Peyer's patch (tissue), 4 donors: ENCODE results near the gene BMPR1A. TPM values are rescaled to one million over a fixed set of nuclear protein-coding genes. Genes with fewer than 3 reads are reported as not detected.

Experiments used
- DNase-seq, 3 donors: peaks; one replicate each; pipeline ENCODE4 v3.0.0-alpha.2; 2017 to 2019
- H3K27ac ChIP-seq, 4 donors: fragments of 200-600 bp; sonication (generic); one replicate each; pipeline ENCODE4 v1.5.1; 2016 to 2019
- H3K27me3 ChIP-seq, 2 donors: fragments of 200-600 bp; sonication (generic); one replicate each; pipeline ENCODE4 v1.5.1; 2019
- H3K36me3 ChIP-seq, 3 donors: fragments of 200-600 bp; sonication (generic); one replicate each; pipeline ENCODE4 v1.5.1; 2016 to 2019
- H3K4me1 ChIP-seq, 4 donors: fragments of 200-600 bp; sonication (generic); one replicate each; pipeline ENCODE4 v1.5.1; 2016 to 2019
- H3K4me3 ChIP-seq, 4 donors: fragments of 200-600 bp; sonication (generic); 1 replicate in 3 of 4; 2 replicates in 1 of 4; pipeline ENCODE4 v1.5.1; 2016 to 2019; ENCODE audit warnings: mild to moderate bottlenecking in 1 of 4
- H3K9me3 ChIP-seq, 4 donors: fragments of 200-600 bp; sonication (generic); one replicate each; pipeline ENCODE4 v1.5.1; 2016 to 2019; ENCODE audit warnings: mild to moderate bottlenecking in 1 of 4
- POLR2A ChIP-seq, 2 donors: fragments of 450-650 bp; IDR thresholded peaks; one replicate each; pipeline ENCODE4 v1.5.1; 2017; ENCODE audit warnings: antibody characterized with exemption in 2 of 2, mild to moderate bottlenecking in 2 of 2, moderate library complexity in 2 of 2
- total RNA-seq, 4 donors: library from RNA; depleted of rRNA; stranded (reverse); fragments of >200 nt; gene quantifications; one replicate each; pipeline ENCODE4 v1.1.0, GENCODE V29; 2016
- TF ChIP-seq, protein P1 (sequence below), 6 experiments: fragments of 450-650 bp in 4 of 6; fragments of 200-600 bp in 2 of 6; sonication (generic) in 1 of 6; IDR thresholded peaks; one replicate each; pipeline ENCODE4 v1.5.1; 2017 to 2019; ENCODE audit warnings: antibody characterized with exemption in 6 of 6, mild to moderate bottlenecking in 3 of 6, moderate library complexity in 1 of 6

Gene BMPR1A
- total RNA-seq, 4 donors from 2014 or later: 17.1 to 40.1 (median 24.9) TPM

- H3K36me3 ChIP-seq: no peaks in the 10 kb centered on the region
- no peak overlapping the region for H3K27ac ChIP-seq
- H3K9me3 ChIP-seq: no peaks in the 10 kb centered on the region
- H3K4me1 ChIP-seq: peaks cover 0 to 12% (median 0%) of the 10 kb centered on the region in 4 donors
- H3K4me3 ChIP-seq: no peak overlapping the region
- H3K27me3 ChIP-seq: no peaks in the 10 kb centered on the region
- TF ChIP-seq, protein P1, sequence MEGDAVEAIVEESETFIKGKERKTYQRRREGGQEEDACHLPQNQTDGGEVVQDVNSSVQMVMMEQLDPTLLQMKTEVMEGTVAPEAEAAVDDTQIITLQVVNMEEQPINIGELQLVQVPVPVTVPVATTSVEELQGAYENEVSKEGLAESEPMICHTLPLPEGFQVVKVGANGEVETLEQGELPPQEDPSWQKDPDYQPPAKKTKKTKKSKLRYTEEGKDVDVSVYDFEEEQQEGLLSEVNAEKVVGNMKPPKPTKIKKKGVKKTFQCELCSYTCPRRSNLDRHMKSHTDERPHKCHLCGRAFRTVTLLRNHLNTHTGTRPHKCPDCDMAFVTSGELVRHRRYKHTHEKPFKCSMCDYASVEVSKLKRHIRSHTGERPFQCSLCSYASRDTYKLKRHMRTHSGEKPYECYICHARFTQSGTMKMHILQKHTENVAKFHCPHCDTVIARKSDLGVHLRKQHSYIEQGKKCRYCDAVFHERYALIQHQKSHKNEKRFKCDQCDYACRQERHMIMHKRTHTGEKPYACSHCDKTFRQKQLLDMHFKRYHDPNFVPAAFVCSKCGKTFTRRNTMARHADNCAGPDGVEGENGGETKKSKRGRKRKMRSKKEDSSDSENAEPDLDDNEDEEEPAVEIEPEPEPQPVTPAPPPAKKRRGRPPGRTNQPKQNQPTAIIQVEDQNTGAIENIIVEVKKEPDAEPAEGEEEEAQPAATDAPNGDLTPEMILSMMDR (IDR thresholded peaks at IDR 0.05): no peak
- no peak for TF ChIP-seq POLR2A (IDR thresholded peaks at IDR 0.05)
- no peak for DNase-seq
Measured at GRCh38 chr10:86819567-86819966, 63.1 kb downstream of the BMPR1A start.

DNA sequence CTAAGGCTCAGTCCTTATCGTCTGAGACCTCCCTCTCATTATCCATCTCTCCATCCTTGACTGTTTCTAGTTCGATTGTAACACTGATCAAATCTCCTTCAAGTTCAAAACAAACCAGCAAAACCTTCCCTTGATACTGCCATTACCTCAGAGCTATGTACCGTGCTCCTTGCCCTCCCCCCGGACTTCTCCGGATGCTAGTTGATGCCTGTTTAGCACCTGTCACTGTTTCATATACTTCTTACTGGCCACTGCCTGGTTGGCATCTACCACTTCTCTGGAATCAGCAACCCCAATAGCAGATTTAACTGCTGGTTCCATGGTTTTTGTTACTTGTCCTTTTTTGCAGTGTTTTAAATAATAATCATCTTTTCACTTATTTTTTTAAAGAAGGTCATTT is 64.1 kb downstream of the BMPR1A start:
- Histone ChIP-seq H3K4me3 (no peak overlapping the region), H3K9me3 (no peaks in the 10 kb centered on the region), H3K36me3 (no peaks in the 10 kb centered on the region), H3K27ac (no peak overlapping the region), H3K4me1 (peaks cover 0 to 8% (median 0%) of the 10 kb centered on the region in 4 donors), H3K27me3 (no peaks in the 10 kb centered on the region)
- TF ChIP-seq POLR2A (IDR thresholded peaks at IDR 0.05): no peak
- TF ChIP-seq, protein P1 (IDR thresholded peaks at IDR 0.05): no peak
- DNase-seq: no peak

GRCh38 chr10:86821388-86821999 is 65.1 kb downstream of the BMPR1A start:
- Histone ChIP-seq H3K27ac (no peak overlapping the region), H3K36me3 (no peaks in the 10 kb centered on the region), H3K4me3 (no peak overlapping the region), H3K4me1 (peaks cover 0 to 7% (median 0%) of the 10 kb centered on the region in 4 donors), H3K9me3 (no peaks in the 10 kb centered on the region), H3K27me3 (no peaks in the 10 kb centered on the region)
- DNase-seq: no peak
- TF ChIP-seq, protein P1 (IDR thresholded peaks at IDR 0.05): no peak
- no peak for TF ChIP-seq POLR2A (IDR thresholded peaks at IDR 0.05)

GRCh38 chr10:86823565-86823964 is 67.1 kb downstream of the BMPR1A start:
- Histone ChIP-seq H3K4me1 (peaks cover 0 to 7% (median 0%) of the 10 kb centered on the region in 4 donors), H3K27me3 (no peaks in the 10 kb centered on the region), H3K9me3 (no peaks in the 10 kb centered on the region), H3K27ac (no peak overlapping the region), H3K36me3 (no peaks in the 10 kb centered on the region), H3K4me3 (no peak overlapping the region)
- no peak for DNase-seq
- TF ChIP-seq POLR2A (IDR thresholded peaks at IDR 0.05): no peak
- TF ChIP-seq, protein P1 (IDR thresholded peaks at IDR 0.05): no peak

DNA sequence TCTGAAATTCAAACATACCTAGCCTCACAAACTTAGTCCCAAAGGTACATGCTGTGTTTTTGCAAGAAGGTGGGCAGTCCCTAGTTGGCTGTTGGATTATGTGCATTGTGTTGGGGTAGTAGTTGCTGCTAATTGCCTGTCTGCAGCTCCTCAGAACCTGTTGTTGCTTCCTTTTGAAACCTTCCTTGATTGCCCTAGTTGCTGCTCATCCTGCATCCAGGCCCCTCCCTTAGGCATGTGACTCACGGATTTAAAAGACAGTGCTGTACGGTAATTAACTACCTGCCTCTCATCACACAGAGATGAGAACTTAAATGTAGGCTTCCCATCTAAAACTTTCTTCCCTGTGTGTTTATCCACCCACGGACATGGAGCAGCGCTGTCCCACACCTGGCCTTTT is 67.7 kb downstream of the BMPR1A start:
- Histone ChIP-seq H3K4me3 (no peak overlapping the region), H3K27me3 (no peaks in the 10 kb centered on the region), H3K36me3 (no peaks in the 10 kb centered on the region), H3K4me1 (peaks cover 0 to 7% (median 0%) of the 10 kb centered on the region in 4 donors), H3K27ac (no peak overlapping the region), H3K9me3 (no peaks in the 10 kb centered on the region)
- TF ChIP-seq, protein P1 (IDR thresholded peaks at IDR 0.05): no peak
- TF ChIP-seq POLR2A (IDR thresholded peaks at IDR 0.05): no peak
- peak in 1 of 3 donors; percentile 55 for DNase-seq
